K562 (cell line): Measurements from ENCODE around the gene PBRM1. TPM values are rescaled to one million over a fixed set of nuclear protein-coding genes. Genes with fewer than 3 reads are reported as not detected.

Source experiments
- ATAC-seq: fragments of 200-7000 bp; cut with Tn5 transposase; 3 replicates; pipeline ENCODE4 v1.9.1; 2020; ENCODE audit warnings: moderate library complexity
- BruUV-seq: library from RNA; stranded (reverse); fragments of 400-500 nt; replicated peaks from 2 replicates; lab custom pipeline; 2021; lab: Mats Ljungman, UMichigan
- CTCF ChIA-PET: fragments of 300-600 bp; formaldehyde crosslinking; extraction: SDS; loops from one replicate; lab custom pipeline; 2021; ENCODE audit warnings: low intra/inter-chr PET ratio; lab: Yijun Ruan, JAX
- POLR2A ChIA-PET: fragments of 300-600, 350-650 bp; sonication (Branson Sonifier 250); formaldehyde crosslinking; extraction: SDS; loops from one replicate; lab custom pipeline; 2021; ENCODE audit warnings: antibody characterized with exemption, inconsistent platforms; lab: Yijun Ruan, JAX
- DNase-seq, 4 experiments: peaks; one replicate each; pipeline versions ENCODE4 v3.0.0 to v3.0.0-alpha.2; 2011 to 2018; ENCODE audit warnings: low spot score in 3 of 4, mixed read lengths in 3 of 4; ENCODE audit errors: extremely low read depth in 1 of 4
- FAIRE-seq: peaks from 2 replicates; lab custom pipeline; 2011; peaks lifted over from hg19 to GRCh38; lab: Jason Lieb, UNC
- H2AFZ ChIP-seq: 2 replicates; pipeline ENCODE4 v1.6.0; 2011; ENCODE audit warnings: low read depth, low read length, control low read depth, inconsistent platforms
- H3K27ac ChIP-seq: fragments of 200-600 bp; 3 replicates; pipeline ENCODE4 v1.8.0; 2011; ENCODE audit warnings: low read depth, mild to moderate bottlenecking, control low read depth, inconsistent platforms, low read length, moderate library complexity, mixed read lengths; ENCODE audit errors: extremely low read depth
- H3K27me3 ChIP-seq, 2 experiments: fragments of 300-600 bp in 1 of 2; 2 replicates in 1 of 2; 3 replicates in 1 of 2; pipeline versions ENCODE4 v1.6.0 to v1.8.0; 2011; ENCODE audit warnings: inconsistent platforms in 2 of 2, low read length in 2 of 2, mild to moderate bottlenecking in 1 of 2, mixed read lengths in 1 of 2, moderate library complexity in 1 of 2; ENCODE audit not compliant: control insufficient read depth in 2 of 2, insufficient read depth in 2 of 2
- H3K36me3 ChIP-seq: fragments of 300-600 bp; 3 replicates; pipeline ENCODE4 v1.8.0; 2011; ENCODE audit warnings: mild to moderate bottlenecking, low read length, inconsistent platforms; ENCODE audit not compliant: control insufficient read depth, insufficient read depth
- H3K4me1 ChIP-seq, 2 experiments: fragments of 200-600 bp in 1 of 2; replicated peaks in 1 of 2; 2 replicates in 1 of 2; 3 replicates in 1 of 2; pipeline versions ENCODE4 v1.5.1 to v1.8.0; 2011; ENCODE audit warnings: inconsistent platforms in 2 of 2, low read length in 2 of 2, mild to moderate bottlenecking in 1 of 2, mixed read lengths in 1 of 2, moderate library complexity in 1 of 2; ENCODE audit not compliant: control insufficient read depth in 2 of 2, insufficient read depth in 2 of 2
- H3K4me2 ChIP-seq: 2 replicates; pipeline ENCODE4 v1.6.1; 2011; ENCODE audit warnings: low read length, control low read depth, inconsistent platforms, mixed read lengths; ENCODE audit not compliant: insufficient read depth
- H3K4me3 ChIP-seq: fragments of 200-600 bp; sonication (generic), shearing (Covaris generic); 2 replicates; pipeline ENCODE4 v1.5.1; 2016; ENCODE audit warnings: control low read depth, inconsistent platforms
- H3K79me2 ChIP-seq: fragments of 200-600 bp; 3 replicates; pipeline ENCODE4 v1.8.0; 2011; ENCODE audit warnings: low read length, inconsistent platforms; ENCODE audit not compliant: control insufficient read depth, insufficient read depth
- H3K9ac ChIP-seq, 2 experiments: 2 replicates each; pipeline versions ENCODE4 v1.6.0 to v1.6.1; 2011; ENCODE audit warnings: low read depth in 2 of 2, low read length in 2 of 2, control low read depth in 1 of 2, inconsistent platforms in 1 of 2, mild to moderate bottlenecking in 1 of 2, mixed read lengths in 1 of 2; ENCODE audit not compliant: insufficient read depth in 1 of 2
- H3K9me1 ChIP-seq: one replicate; pipeline ENCODE4 v1.6.0; 2011; ENCODE audit warnings: inconsistent platforms, mild to moderate bottlenecking, low read length, moderate library complexity; ENCODE audit not compliant: control insufficient read depth, insufficient read depth
- H3K9me3 ChIP-seq: replicated peaks from 2 replicates; pipeline ENCODE4 v1.5.1; 2011; ENCODE audit warnings: low read depth, low read length, inconsistent platforms; ENCODE audit not compliant: control insufficient read depth, insufficient read depth
- H4K20me1 ChIP-seq: replicated peaks from 2 replicates; pipeline ENCODE4 v1.6.1; 2011; ENCODE audit warnings: low read length, inconsistent platforms, mixed read lengths; ENCODE audit not compliant: control insufficient read depth, insufficient read depth
- ARNT ChIP-seq, 2 experiments: fragments of 450-650 bp; IDR thresholded peaks; 2 replicates each; pipeline ENCODE4 v1.6.1; 2016; ENCODE audit warnings: mild to moderate bottlenecking in 1 of 2
- GATA2 ChIP-seq: sonication (generic); formaldehyde crosslinking; IDR thresholded peaks from 2 replicates; pipeline ENCODE4 v1.4.0; 2020; ENCODE audit warnings: mild to moderate bottlenecking, missing genetic modification reagents
- GTF2E2 ChIP-seq: fragments of 200-800 bp; sonication (Bioruptor generic); IDR thresholded peaks from 2 replicates; pipeline ENCODE4 v1.6.1; 2016; ENCODE audit warnings: missing genetic modification characterization, missing compliant biosample characterization
- PRDM10 ChIP-seq: fragments of 450-650 bp; IDR thresholded peaks from 2 replicates; pipeline ENCODE4 v1.6.1; 2018; ENCODE audit not compliant: partially characterized antibody
- SMAD1 ChIP-seq: fragments of 150-350 bp; IDR thresholded peaks from 2 replicates; pipeline ENCODE4 v1.6.1; 2014; ENCODE audit warnings: low read length, low read depth; ENCODE audit not compliant: partially characterized antibody
- ZNF143 ChIP-seq: sonication (generic); formaldehyde crosslinking; IDR thresholded peaks from 2 replicates; pipeline ENCODE4 v1.9.0; 2022; ENCODE audit warnings: mild to moderate bottlenecking, missing genetic modification reagents
- ZNF696 ChIP-seq: fragments of 250-450 bp; sonication (Bioruptor Pico); conservative IDR thresholded peaks from 2 replicates; pipeline ENCODE4 v1.4.0; 2020; ENCODE audit warnings: mild to moderate bottlenecking, moderate library complexity
- WGBS: fragments of 100-300 bp; shearing (Covaris generic); methylation state at CpG from one replicate; pipeline ENCODE4 v1.1.6; 2016; ENCODE audit warnings: low coverage, mixed read lengths; ENCODE audit not compliant: insufficient coverage; ENCODE audit errors: missing lambda C conversion rate; 5-methylcytosine and 5-hydroxymethylcytosine counted together
- in situ Hi-C: fragments of 300-500 bp; cut with MboI; formaldehyde crosslinking; loops from 4 replicates; pipeline ENCODE4 v1.15.0; 2018; ENCODE audit warnings: inconsistent platforms, mixed read lengths
- intact Hi-C: fragments of 100-400 bp; cut with micrococcal nuclease; formaldehyde crosslinking; loops from 2 replicates; pipeline ENCODE4 v1.14.2; 2022
- polyA plus RNA-seq, 8 experiments: library from polyadenylated mRNA; depleted of rRNA in 4 of 8; stranded (reverse) in 5 of 8; unstranded in 3 of 8; fragments of >200 nt; fragmentation: Nextera tagmentation in 2 of 8; fragmentation: Illumina TruSeq in 1 of 8; extraction: Ambion mirVana in 2 of 8; extraction: Trizol in 1 of 8; gene quantifications; 2 replicates each; pipeline versions ENCODE4 v1.2.1 to v1.2.3, GENCODE V29; 2011 to 2014; ENCODE audit warnings: inconsistent platforms in 1 of 8, missing spikeins in 1 of 8
- total RNA-seq, 7 experiments: library from RNA; depleted of rRNA in 6 of 7; stranded (reverse); fragments of >200 nt in 6 of 7; fragmentation: Illumina TruSeq in 2 of 7; extraction: Trizol in 2 of 7; gene quantifications; 2 replicates each; pipeline versions ENCODE4 v1.2.1 to v1.2.3, GENCODE V29; 2011 to 2021; ENCODE audit warnings: low replicate concordance in 1 of 7
- TF ChIP-seq, protein P1 (sequence below): sonication (generic); formaldehyde crosslinking; IDR thresholded peaks from 2 replicates; pipeline ENCODE4 v1.8.1; 2023; ENCODE audit warnings: mild to moderate bottlenecking, missing genetic modification reagents

Gene PBRM1
- total and polyA plus RNA-seq, 9 of the 15 experiments (the other 6 are each of a cell fraction or from before 2014, with no cell fraction given) = 3.9 to 31.8 (median 19.0) TPM

DNA sequence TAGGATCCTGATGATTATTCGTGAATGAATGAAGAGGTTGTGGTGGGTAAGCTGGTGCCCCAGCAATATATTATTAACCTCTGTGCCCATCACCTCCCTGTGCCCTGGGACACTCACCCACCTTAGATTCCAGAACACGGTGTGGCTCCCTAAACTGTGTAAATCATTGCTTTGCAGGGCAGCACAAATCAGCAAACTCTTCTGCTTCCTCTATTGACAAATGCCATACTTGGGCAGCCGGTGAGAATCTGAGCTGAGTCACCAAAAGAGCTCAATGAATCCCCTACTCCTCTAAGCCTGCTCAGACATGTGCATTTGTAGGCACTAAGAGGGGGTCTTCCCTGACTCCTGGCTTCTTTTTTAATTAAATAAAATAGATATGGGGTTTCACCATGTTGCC is 133.6 kb downstream of the PBRM1 start:
- BruUV-seq = no TSS peak
- H3K9ac ChIP-seq = no peak overlapping the region
- TF ChIP-seq, protein P1, sequence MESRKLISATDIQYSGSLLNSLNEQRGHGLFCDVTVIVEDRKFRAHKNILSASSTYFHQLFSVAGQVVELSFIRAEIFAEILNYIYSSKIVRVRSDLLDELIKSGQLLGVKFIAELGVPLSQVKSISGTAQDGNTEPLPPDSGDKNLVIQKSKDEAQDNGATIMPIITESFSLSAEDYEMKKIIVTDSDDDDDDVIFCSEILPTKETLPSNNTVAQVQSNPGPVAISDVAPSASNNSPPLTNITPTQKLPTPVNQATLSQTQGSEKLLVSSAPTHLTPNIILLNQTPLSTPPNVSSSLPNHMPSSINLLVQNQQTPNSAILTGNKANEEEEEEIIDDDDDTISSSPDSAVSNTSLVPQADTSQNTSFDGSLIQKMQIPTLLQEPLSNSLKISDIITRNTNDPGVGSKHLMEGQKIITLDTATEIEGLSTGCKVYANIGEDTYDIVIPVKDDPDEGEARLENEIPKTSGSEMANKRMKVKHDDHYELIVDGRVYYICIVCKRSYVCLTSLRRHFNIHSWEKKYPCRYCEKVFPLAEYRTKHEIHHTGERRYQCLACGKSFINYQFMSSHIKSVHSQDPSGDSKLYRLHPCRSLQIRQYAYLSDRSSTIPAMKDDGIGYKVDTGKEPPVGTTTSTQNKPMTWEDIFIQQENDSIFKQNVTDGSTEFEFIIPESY (CRISPR knock-in tag) = no peak
- no peak for DNase-seq
- peaks cover 0 to 4% of the 10 kb centered on the region in 2 experiments; a peak in 2 of 5 replicates for H3K4me1 ChIP-seq
- H3K27me3 ChIP-seq = no peaks in the 10 kb centered on the region
- POLR2A ChIA-PET = interaction anchor here (0.6 to 2.0 kb wide), 3 partner anchors 10 to 1016 kb away, joined by 3 to 10 read pairs (median 4); no protein-coding TSS in a partner anchor
- H3K4me3 ChIP-seq = no peak overlapping the region
- peaks cover 54% of the 10 kb centered on the region; the same call in 2 of the 3 replicates for H3K36me3 ChIP-seq
- H4K20me1 ChIP-seq = 0 out of 2 replicates have a peak, but pooled peaks cover 4% of the 10 kb centered on the region
- no peak for ATAC-seq
- H3K27ac ChIP-seq = no peak overlapping the region
- 54% methylated on average over 3 of the region's 3 CpGs for WGBS
- H3K4me2 ChIP-seq = no peak overlapping the region
- no peaks in the 10 kb centered on the region for H3K9me1 ChIP-seq
- intact Hi-C loops (no loop called here), in situ Hi-C loops (no loop called here)
- H3K9me3 ChIP-seq = no peaks in the 10 kb centered on the region
- CTCF ChIA-PET = no interaction called here
- no peak overlapping the region for H2AFZ ChIP-seq
- no peaks in the 10 kb centered on the region for H3K79me2 ChIP-seq
- FAIRE-seq = no peak

- no peak overlapping the region for H3K4me2 ChIP-seq
- no peak overlapping the region for H3K27ac ChIP-seq
- CTCF ChIA-PET = no interaction called here
- in situ Hi-C loops = no loop called here
- no peak overlapping the region for H3K4me3 ChIP-seq
- H3K9me1 ChIP-seq = no peaks in the 10 kb centered on the region
- no peaks in the 10 kb centered on the region for H3K27me3 ChIP-seq
- no peaks in the 10 kb centered on the region for H3K79me2 ChIP-seq
- peaks cover 60% of the 10 kb centered on the region; the same call in 2 of the 3 replicates for H3K36me3 ChIP-seq
- BruUV-seq = no TSS peak
- peaks cover 0 to 4% of the 10 kb centered on the region in 2 experiments; a peak in 2 of 5 replicates for H3K4me1 ChIP-seq
- H3K9ac ChIP-seq = no peak overlapping the region
- POLR2A ChIA-PET = interaction anchor here (1.3 to 2.0 kb wide), 2 partner anchors 10 to 11 kb away, joined by 4 to 10 read pairs; no protein-coding TSS in a partner anchor
- FAIRE-seq = no peak
- no peak for DNase-seq
- no peak overlapping the region for H2AFZ ChIP-seq
- intact Hi-C loops = no loop called here
- 0 out of 2 replicates have a peak, but pooled peaks cover 4% of the 10 kb centered on the region for H4K20me1 ChIP-seq
- no peaks in the 10 kb centered on the region for H3K9me3 ChIP-seq
- no peak for ATAC-seq
- TF ChIP-seq GATA2 (CRISPR knock-in tag) (no peak), PRDM10 (no peak), ZNF143 (CRISPR knock-in tag) (no peak), ZNF696 (CRISPR knock-in tag) (no peak), SMAD1 (no peak), ARNT (IDR thresholded peaks at IDR 0.05) (no peak), GTF2E2 (tag) (no peak)
Measured at GRCh38 chr3:52551118-52551517, 134.6 kb downstream of the PBRM1 start.
